H1 (cell line): ENCODE results near the gene RIN2. TPM values are rescaled to one million over a fixed set of nuclear protein-coding genes. Genes with fewer than 3 reads are reported as not detected.

ENCODE experiments used
- CTCF ChIA-PET: fragments of 300-600 bp; sonication (Branson Sonifier 250); formaldehyde crosslinking; loops from one replicate; lab custom pipeline; 2021; ENCODE audit not compliant: partially characterized antibody; lab: Charles Lee
- POLR2A ChIA-PET: fragments of 300-600 bp; sonication (Branson Sonifier 250); formaldehyde crosslinking; loops from one replicate; lab custom pipeline; 2021; ENCODE audit warnings: inconsistent platforms; ENCODE audit not compliant: partially characterized antibody; lab: Charles Lee
- DNase-seq, 2 experiments: peaks; one replicate each; pipeline versions ENCODE4 v3.0.0 to v3.0.0-alpha.2; 2010 to 2022; ENCODE audit warnings: low spot score in 2 of 2, low read depth in 1 of 2, mixed read lengths in 1 of 2
- FAIRE-seq: peaks from 2 replicates; lab custom pipeline; 2011; peaks lifted over from hg19 to GRCh38; lab: Jason Lieb, UNC
- H2AFZ ChIP-seq: 2 replicates; pipeline ENCODE4 v1.8.1; 2012; ENCODE audit warnings: low read length, inconsistent platforms
- H2AK5ac ChIP-seq: 2 replicates; pipeline ENCODE4 v1.6.1; 2013; ENCODE audit warnings: low read depth, low read length
- H2BK120ac ChIP-seq: replicated peaks from 2 replicates; pipeline ENCODE3; 2013; ENCODE audit warnings: low read depth, low read length, inconsistent platforms
- H2BK12ac ChIP-seq: 2 replicates; pipeline ENCODE4 v1.6.1; 2013; ENCODE audit warnings: low read depth, low read length
- H2BK15ac ChIP-seq: 2 replicates; pipeline ENCODE4 v1.6.1; 2013; ENCODE audit warnings: low read length
- H2BK20ac ChIP-seq: 2 replicates; pipeline ENCODE4 v1.6.1; 2013; ENCODE audit warnings: low read length
- H2BK5ac ChIP-seq: 2 replicates; pipeline ENCODE4 v1.6.1; 2013; ENCODE audit warnings: low read depth, low read length
- H3K14ac ChIP-seq: 2 replicates; pipeline ENCODE4 v1.6.1; 2013; ENCODE audit warnings: inconsistent platforms; ENCODE audit not compliant: insufficient read length
- H3K18ac ChIP-seq: 2 replicates; pipeline ENCODE4 v1.6.1; 2013; ENCODE audit warnings: low read length; ENCODE audit errors: extremely low read depth
- H3K23ac ChIP-seq: 2 replicates; pipeline ENCODE4 v1.6.1; 2013; ENCODE audit warnings: inconsistent platforms; ENCODE audit not compliant: insufficient read length
- H3K23me2 ChIP-seq: 2 replicates; pipeline ENCODE4 v1.6.1; 2013; ENCODE audit warnings: low read depth, low read length
- H3K27ac ChIP-seq: 2 replicates; pipeline ENCODE4 v1.6.1; 2011; ENCODE audit warnings: low read depth, low read length, inconsistent platforms
- H3K27me3 ChIP-seq, 4 experiments: replicated peaks in 1 of 4; 1 replicate in 1 of 4; 2 replicates in 3 of 4; pipeline versions ENCODE4 v1.6.1 to v1.8.1; 2011 to 2013; ENCODE audit warnings: low read length in 3 of 4, mild to moderate bottlenecking in 3 of 4, inconsistent platforms in 2 of 4, mixed read lengths in 2 of 4, moderate library complexity in 1 of 4; ENCODE audit not compliant: control insufficient read depth in 3 of 4, insufficient read depth in 3 of 4; ENCODE audit errors: extremely low read depth in 1 of 4
- H3K36me3 ChIP-seq, 4 experiments: 2 replicates each; pipeline versions ENCODE4 v1.6.1 to v1.8.1; 2011 to 2013; ENCODE audit warnings: mild to moderate bottlenecking in 4 of 4, low read length in 3 of 4, moderate library complexity in 2 of 4, control low read depth in 1 of 4, inconsistent platforms in 1 of 4; ENCODE audit not compliant: insufficient read depth in 4 of 4, control insufficient read depth in 2 of 4
- H3K4ac ChIP-seq: replicated peaks from 2 replicates; pipeline ENCODE3; 2013; ENCODE audit warnings: low read length, low read depth, mixed read lengths, inconsistent platforms; ENCODE audit not compliant: insufficient read length
- H3K4me1 ChIP-seq, 4 experiments: replicated peaks in 1 of 4; 1 replicate in 1 of 4; 2 replicates in 3 of 4; pipeline versions ENCODE4 v1.6.1 to v1.8.1; 2011 to 2013; ENCODE audit warnings: low read length in 3 of 4, inconsistent platforms in 2 of 4, mixed read lengths in 1 of 4; ENCODE audit not compliant: insufficient read depth in 4 of 4, control insufficient read depth in 3 of 4
- H3K4me2 ChIP-seq, 2 experiments: 2 replicates each; pipeline versions ENCODE4 v1.6.1 to v1.8.1; 2011 to 2013; ENCODE audit warnings: low read depth in 2 of 2, low read length in 2 of 2, control low read depth in 1 of 2, inconsistent platforms in 1 of 2, mild to moderate bottlenecking in 1 of 2; ENCODE audit not compliant: insufficient read depth in 1 of 2
- H3K4me3 ChIP-seq, 4 experiments: fragments of 200-600, 300-600 bp in 1 of 4; sonication (generic), shearing (Covaris generic), sonication (Bioruptor Twin) in 1 of 4; 2 replicates each; pipeline versions ENCODE4 v1.5.1 to v1.8.1; 2011 to 2016; ENCODE audit warnings: low read length in 4 of 4, low read depth in 3 of 4, control low read depth in 2 of 4, inconsistent platforms in 2 of 4, mild to moderate bottlenecking in 2 of 4, mixed read lengths in 1 of 4, moderate library complexity in 1 of 4; ENCODE audit not compliant: insufficient read depth in 2 of 4; ENCODE audit errors: extremely low read depth in 1 of 4
- H3K56ac ChIP-seq: replicated peaks from 2 replicates; pipeline ENCODE3; 2013; ENCODE audit warnings: low read depth, mild to moderate bottlenecking, mixed read lengths, low read length, inconsistent platforms; ENCODE audit not compliant: insufficient read length
- H3K79me1 ChIP-seq: 2 replicates; pipeline ENCODE4 v1.6.1; 2013; ENCODE audit warnings: low read depth, low read length, control low read depth
- H3K79me2 ChIP-seq, 2 experiments: 2 replicates each; pipeline versions ENCODE4 v1.6.1 to v1.8.1; 2012 to 2013; ENCODE audit warnings: low read length in 2 of 2, mild to moderate bottlenecking in 2 of 2, inconsistent platforms in 1 of 2; ENCODE audit not compliant: insufficient read depth in 2 of 2, control insufficient read depth in 1 of 2
- H3K9ac ChIP-seq, 4 experiments: replicated peaks in 1 of 4; 1 replicate in 1 of 4; 2 replicates in 3 of 4; pipeline versions ENCODE4 v1.6.1 to v1.8.1; 2011 to 2013; ENCODE audit warnings: low read depth in 3 of 4, low read length in 3 of 4, control low read depth in 2 of 4, mild to moderate bottlenecking in 2 of 4, moderate library complexity in 2 of 4, inconsistent platforms in 1 of 4; ENCODE audit errors: extremely low read depth in 1 of 4
- H3K9me3 ChIP-seq, 2 experiments: 2 replicates each; pipeline versions ENCODE4 v1.6.1 to v1.8.1; 2012 to 2013; ENCODE audit warnings: mild to moderate bottlenecking in 2 of 2, moderate library complexity in 2 of 2, control low read depth in 1 of 2, inconsistent platforms in 1 of 2, low read depth in 1 of 2, low read length in 1 of 2, mixed read lengths in 1 of 2; ENCODE audit not compliant: insufficient read depth in 2 of 2
- H4K20me1 ChIP-seq, 2 experiments: replicated peaks in 1 of 2; 2 replicates each; pipeline versions ENCODE3 to v1.8.1; 2011 to 2013; ENCODE audit warnings: inconsistent platforms in 2 of 2, low read length in 2 of 2, mild to moderate bottlenecking in 1 of 2; ENCODE audit not compliant: insufficient read depth in 2 of 2, control insufficient read depth in 1 of 2
- H4K5ac ChIP-seq: 2 replicates; pipeline ENCODE4 v1.6.1; 2013; ENCODE audit warnings: low read length, low read depth, mixed read lengths, inconsistent platforms; ENCODE audit not compliant: insufficient read length
- H4K8ac ChIP-seq: 2 replicates; pipeline ENCODE4 v1.8.0; 2013; ENCODE audit warnings: mild to moderate bottlenecking, moderate library complexity, low read length, inconsistent platforms; ENCODE audit not compliant: insufficient read depth; ENCODE audit errors: extremely low read depth
- H4K91ac ChIP-seq: replicated peaks from 2 replicates; pipeline ENCODE3; 2013; ENCODE audit warnings: low read length, mixed read lengths, inconsistent platforms; ENCODE audit not compliant: insufficient read length
- ATF3 ChIP-seq: IDR thresholded peaks from 2 replicates; pipeline ENCODE4 v1.6.1; 2011; ENCODE audit warnings: low read depth, mild to moderate bottlenecking, low read length; ENCODE audit not compliant: insufficient read depth
- CBX5 ChIP-seq: fragments of 300-800, 300-1000 bp; sonication (generic); IDR thresholded peaks from 2 replicates; pipeline ENCODE4 v1.7.1; 2016; ENCODE audit warnings: antibody characterized with exemption, low read length, low read depth
- GABPA ChIP-seq: IDR thresholded peaks from 2 replicates; pipeline ENCODE4 v1.6.1; 2011; ENCODE audit warnings: mild to moderate bottlenecking, low read length, moderate library complexity, borderline replicate concordance; ENCODE audit not compliant: insufficient read depth
- KDM5A ChIP-seq: fragments of 200-600 bp; IDR thresholded peaks from 2 replicates; pipeline ENCODE4 v1.7.1; 2012; ENCODE audit warnings: mild to moderate bottlenecking, low read length, inconsistent platforms, mixed read lengths
- RFX5 ChIP-seq: IDR thresholded peaks from 2 replicates; pipeline ENCODE4 v1.6.1; 2011; ENCODE audit warnings: low read depth, low read length, improper control_type of control experiment, borderline replicate concordance
- SP2 ChIP-seq: IDR thresholded peaks from 2 replicates; pipeline ENCODE4 v1.6.1; 2012; ENCODE audit warnings: mild to moderate bottlenecking, low read length, inconsistent platforms
- TAF1 ChIP-seq: IDR thresholded peaks from 2 replicates; pipeline ENCODE4 v1.6.1; 2011; ENCODE audit warnings: mild to moderate bottlenecking, low read depth, low read length
- WGBS, 2 experiments: shearing (Covaris generic) in 1 of 2; methylation state at CpG; one replicate each; pipeline versions ENCODE4 v1.1.6 to v1.1.7; 2013 to 2015; ENCODE audit warnings: low lambda C conversion rate in 2 of 2, mixed read lengths in 2 of 2, inconsistent platforms in 1 of 2, low coverage in 1 of 2, missing lambda C conversion rate in 1 of 2; ENCODE audit not compliant: insufficient replicate concordance in 2 of 2, insufficient coverage in 1 of 2, insufficient read length in 1 of 2; ENCODE audit errors: extremely low coverage in 1 of 2, missing lambda C conversion rate in 1 of 2; 5-methylcytosine and 5-hydroxymethylcytosine counted together
- polyA plus RNA-seq, 7 experiments: library from polyadenylated mRNA; depleted of rRNA in 3 of 7; stranded (reverse) in 5 of 7; unstranded in 2 of 7; fragments of >200 nt in 5 of 7; fragments of 200-250 nt in 2 of 7; gene quantifications; 1 replicate in 5 of 7; 2 replicates in 1 of 7; 4 replicates in 1 of 7; pipeline versions ENCODE4 v1.2.1 to v1.2.3, GENCODE V29; 2011 to 2013; ENCODE audit warnings: missing spikeins in 2 of 7, mixed read lengths in 2 of 7
- total RNA-seq: library from RNA; stranded (reverse); fragmentation: NEBNext Ultra II Directional; extraction: Animal tissue kit (Norgen Biotek cat#: 25700); gene quantifications from 2 replicates; pipeline ENCODE4 v1.2.1, GENCODE V29; 2021
- TF ChIP-seq, protein P1 (sequence below): IDR thresholded peaks from 2 replicates; pipeline ENCODE4 v1.6.1; 2012; ENCODE audit warnings: inconsistent platforms

Gene RIN2
- total and polyA plus RNA-seq, 2 of the 8 experiments (the other 6 are each of a cell fraction or from before 2014, with no cell fraction given) = 0.20 to 1.3 TPM

- Histone ChIP-seq H3K23me2 (no peaks in the 10 kb centered on the region), H3K4me2 (no peak overlapping the region), H3K27ac (no peak overlapping the region), H3K23ac (no peak overlapping the region), H2AFZ (no peak overlapping the region), H3K4ac (no peak overlapping the region), H3K14ac (no peak overlapping the region), H2BK120ac (no peak overlapping the region), H4K20me1 (no peaks in the 10 kb centered on the region), H2BK5ac (no peak overlapping the region), H3K18ac (no peak overlapping the region), H3K36me3 (no peaks in the 10 kb centered on the region), H2BK15ac (no peak overlapping the region), H4K5ac (no peak overlapping the region), H3K9ac (no peak overlapping the region), H3K4me3 (no peak overlapping the region), H3K4me1 (peaks cover 0 to 3% (median 1%) of the 10 kb centered on the region in 4 experiments; a peak in 2 of 7 replicates), H2BK12ac (no peak overlapping the region), H4K91ac (no peak overlapping the region), H3K79me1 (no peaks in the 10 kb centered on the region), H3K79me2 (no peaks in the 10 kb centered on the region), H3K9me3 (no peaks in the 10 kb centered on the region), H2BK20ac (no peak overlapping the region), H3K56ac (no peak overlapping the region), H2AK5ac (no peak overlapping the region), H3K27me3 (no peaks in the 10 kb centered on the region; a peak in 1 of 7 replicates), H4K8ac (no peak overlapping the region)
- FAIRE-seq = no peak
- CTCF ChIA-PET = no interaction called here
- WGBS, 2 experiments = 91% methylated on average over 7 of the region's 7 CpGs; no CpG with 5 or more reads in 1 of the 2 experiments
- no peak for DNase-seq
- POLR2A ChIA-PET = no interaction called here
- TF ChIP-seq KDM5A (no peak), CBX5 (no peak), GABPA (no peak), TAF1 (no peak), SP2 (no peak), RFX5 (no peak), ATF3 (no peak)
- TF ChIP-seq, protein P1, sequence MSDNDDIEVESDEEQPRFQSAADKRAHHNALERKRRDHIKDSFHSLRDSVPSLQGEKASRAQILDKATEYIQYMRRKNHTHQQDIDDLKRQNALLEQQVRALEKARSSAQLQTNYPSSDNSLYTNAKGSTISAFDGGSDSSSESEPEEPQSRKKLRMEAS = no peak
Measured at GRCh38 chr20:19768325-19768842, 10.3 kb downstream of the RIN2 start.
